PC-3 (cell line): Measurements from ENCODE around the gene TMEM106A.

Experiments
- CTCF ChIP-seq: fragments of 300-600 bp; sonication (generic); conservative IDR thresholded peaks from 2 replicates; pipeline ENCODE4 v1.5.1; 2017; ENCODE audit warnings: antibody characterized with exemption, low read depth, mild to moderate bottlenecking, low read length
- EZH2 ChIP-seq: fragments of 300-600 bp; sonication (generic); IDR thresholded peaks from one replicate; pipeline ENCODE4 v1.6.1; 2017; ENCODE audit warnings: antibody characterized with exemption, mild to moderate bottlenecking, low read length; ENCODE audit not compliant: unreplicated experiment

- TF ChIP-seq CTCF (no peak), EZH2 (no peak)
These were observed 36.2 kb upstream of the TMEM106A start for GRCh38 chr17:43175213-43176118.
